GM21360 (cell line): ENCODE results near the gene PUSL1.
A peak's percentile ranks its signal among the peaks of the same experiment; 100 is the strongest.

Experiments used
- ATAC-seq: cut with Tn5 transposase; IDR thresholded peaks from one replicate; pipeline ENCODE4 v1.9.1; 2021; ENCODE audit warnings: mild to moderate bottlenecking, moderate library complexity; ENCODE audit not compliant: unreplicated experiment

PUSL1 gene

DNA sequence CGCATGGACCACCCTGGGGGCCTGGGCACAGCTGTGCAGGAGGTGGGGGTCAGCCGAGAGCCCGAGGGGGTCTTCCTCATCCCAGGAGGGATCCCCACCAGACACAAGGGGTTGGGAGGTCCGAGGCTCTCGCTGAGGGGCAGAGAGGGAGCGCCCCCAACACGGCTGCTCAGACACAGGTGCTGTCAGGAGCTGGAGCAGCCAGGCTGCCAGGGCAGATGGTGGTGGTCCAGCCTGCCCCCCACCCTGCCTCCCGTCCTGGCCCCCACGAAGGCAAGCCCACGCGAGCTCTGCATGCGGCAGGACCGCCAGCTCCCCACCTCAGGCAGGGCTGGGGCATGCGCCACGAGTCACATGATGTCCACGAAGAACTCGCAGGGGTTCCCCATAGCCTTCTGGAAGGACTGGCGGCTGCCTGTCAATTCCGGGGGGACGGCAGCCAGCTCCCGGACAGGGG, 27.4 kb downstream of the PUSL1 start:
- no peak for ATAC-seq

DNA sequence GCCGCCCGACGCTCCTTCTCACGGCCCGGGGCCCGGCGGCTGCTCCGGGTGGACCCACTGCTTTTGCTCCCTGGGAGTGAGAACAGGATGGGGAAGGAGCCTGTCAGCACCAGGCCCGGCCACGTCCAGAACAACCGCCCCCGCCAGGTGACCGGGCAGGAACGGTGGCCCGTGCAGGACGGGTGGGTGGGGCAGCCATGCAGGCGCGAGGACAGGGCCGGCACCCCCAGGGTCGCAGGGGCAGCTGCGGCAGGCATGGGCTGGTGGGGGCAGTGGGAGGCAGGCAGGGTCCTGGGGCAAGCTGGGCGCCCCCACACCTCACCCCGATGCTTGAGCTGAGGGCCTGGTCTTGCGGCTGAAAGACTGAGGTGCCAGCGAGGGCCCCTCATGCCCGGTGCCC, 28.0 kb downstream of the PUSL1 start:
- ATAC-seq, result no peak

DNA sequence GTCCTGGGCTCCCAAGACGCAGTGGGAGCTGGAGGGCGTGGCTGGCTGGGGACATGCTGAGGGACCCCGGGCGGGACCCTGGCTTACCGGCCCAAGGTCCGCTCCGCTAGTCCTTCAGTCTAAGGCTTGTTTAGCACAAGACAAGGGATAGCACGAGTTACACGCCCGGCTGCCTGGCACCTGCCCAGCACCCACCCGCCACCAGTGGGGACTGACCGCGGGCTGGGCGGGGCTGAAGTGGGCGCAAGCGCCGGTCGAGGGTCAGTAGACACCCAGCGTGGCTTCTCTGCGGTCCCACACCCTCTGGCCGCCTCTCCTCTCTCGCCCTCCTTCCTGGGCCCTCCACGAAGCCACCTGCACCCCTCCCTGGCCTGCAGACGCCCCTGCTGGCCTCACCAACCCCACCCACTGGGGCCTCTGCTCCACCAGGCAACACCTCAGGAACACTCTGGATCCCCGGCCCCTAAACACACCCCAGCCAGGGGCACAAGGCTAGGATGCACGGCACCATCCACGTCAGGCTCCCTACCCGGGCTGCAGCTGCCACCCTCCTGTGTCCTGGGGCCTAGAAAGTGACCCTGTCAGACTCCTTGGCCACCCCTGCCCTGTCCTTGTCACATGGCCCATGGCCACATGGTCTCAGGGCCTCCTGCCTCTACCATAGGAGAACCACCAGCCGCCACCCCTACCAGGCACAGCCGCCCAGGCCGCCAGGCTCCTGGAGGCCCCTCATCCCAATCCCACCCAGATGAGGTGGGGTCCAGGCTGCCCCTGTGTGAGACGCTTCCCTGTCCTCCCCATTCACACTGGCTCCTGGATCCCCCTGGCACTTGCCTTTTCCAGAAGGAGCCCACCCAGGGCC, 28.8 kb downstream of the PUSL1 start:
- ATAC-seq, result no peak

DNA sequence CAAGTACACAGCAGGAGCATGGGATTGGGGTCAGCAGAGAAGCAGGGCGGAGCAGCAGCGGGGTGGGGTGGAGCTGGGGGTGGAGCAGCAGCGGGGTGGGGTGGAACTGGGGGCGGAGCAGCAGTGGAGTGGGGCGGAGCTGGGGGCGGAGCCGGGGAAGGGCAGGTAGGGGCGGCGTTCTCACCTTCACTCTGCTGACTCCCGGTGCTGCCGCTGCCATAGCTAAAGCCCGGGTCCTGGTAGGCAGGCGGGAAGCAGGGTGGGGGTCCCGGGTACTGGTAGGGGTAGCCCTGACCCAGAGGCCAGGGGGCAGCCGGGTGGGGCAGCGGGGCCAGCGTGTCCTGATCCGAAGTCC, 29.4 kb downstream of the PUSL1 start:
- no peak for ATAC-seq

DNA sequence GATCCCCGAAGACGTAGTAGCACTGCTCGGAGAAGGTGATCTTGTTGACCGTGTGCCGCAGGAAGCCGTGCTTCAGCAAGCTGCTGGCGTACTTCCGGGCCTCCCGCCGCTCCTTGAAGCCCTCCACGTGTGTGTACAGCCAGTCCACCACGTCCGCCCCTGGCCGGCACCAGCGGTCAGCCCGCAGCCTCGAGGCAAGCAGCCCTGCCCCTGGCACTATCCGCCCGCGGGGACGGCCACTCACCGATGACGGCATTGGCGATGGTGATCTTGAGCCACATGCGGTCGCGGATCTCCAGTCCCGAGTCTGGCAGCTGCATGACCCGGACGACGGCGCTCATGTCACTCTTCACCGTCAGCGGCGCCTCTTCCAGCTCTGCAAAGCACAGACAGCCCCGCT, 29.9 kb downstream of the PUSL1 start:
- ATAC-seq, result no peak

DNA sequence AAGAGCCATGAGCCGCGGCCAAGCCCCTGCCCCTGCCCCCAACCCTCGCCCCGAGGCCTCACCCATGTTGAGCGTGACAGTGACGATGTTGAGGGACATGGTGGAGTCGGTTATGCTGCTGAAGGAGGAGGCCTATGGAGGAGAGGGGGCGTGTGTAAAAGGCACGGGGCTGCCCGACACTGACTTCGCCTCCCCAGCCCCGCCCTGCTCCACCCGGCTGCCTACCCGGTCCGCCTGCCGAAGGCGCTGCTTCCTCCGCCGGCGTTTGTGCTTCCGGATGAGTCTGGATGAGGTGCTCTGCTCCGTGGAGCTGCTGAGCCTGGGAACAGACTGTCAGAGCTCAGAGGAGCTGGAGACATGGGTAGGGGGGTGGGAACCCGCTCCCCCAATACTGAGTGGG, 31.8 kb downstream of the PUSL1 start:
- no peak for ATAC-seq

DNA sequence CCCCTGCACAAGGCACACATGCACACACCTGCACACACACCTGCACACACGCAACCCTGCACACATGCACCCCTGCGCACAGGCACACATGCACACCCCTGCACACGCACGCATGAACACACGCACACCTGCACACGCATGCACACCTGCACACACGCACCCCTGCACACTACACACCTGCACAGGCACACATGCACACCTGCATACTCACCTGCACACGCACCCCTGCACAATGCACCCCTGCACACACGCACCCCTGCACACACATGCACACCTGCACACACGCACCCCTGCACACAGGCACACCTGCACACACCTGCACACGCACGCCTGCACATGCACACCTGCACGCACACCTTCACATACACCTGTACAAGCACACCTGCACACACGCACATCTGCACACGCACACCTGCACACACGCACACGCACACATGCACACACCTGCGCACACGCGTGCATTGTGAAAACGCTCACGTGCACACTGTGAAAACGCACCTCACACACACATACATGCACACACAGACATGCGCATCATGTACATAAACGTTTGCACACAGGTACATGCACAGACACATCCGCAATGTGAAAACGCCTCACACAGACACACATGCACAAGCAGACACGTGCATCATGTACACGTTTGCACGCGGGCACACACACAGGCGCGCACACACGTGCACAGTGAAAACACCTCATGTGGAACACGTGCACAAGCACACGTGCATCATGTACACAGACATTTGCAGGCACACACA, 32.6 kb downstream of the PUSL1 start:
- no peak for ATAC-seq

DNA sequence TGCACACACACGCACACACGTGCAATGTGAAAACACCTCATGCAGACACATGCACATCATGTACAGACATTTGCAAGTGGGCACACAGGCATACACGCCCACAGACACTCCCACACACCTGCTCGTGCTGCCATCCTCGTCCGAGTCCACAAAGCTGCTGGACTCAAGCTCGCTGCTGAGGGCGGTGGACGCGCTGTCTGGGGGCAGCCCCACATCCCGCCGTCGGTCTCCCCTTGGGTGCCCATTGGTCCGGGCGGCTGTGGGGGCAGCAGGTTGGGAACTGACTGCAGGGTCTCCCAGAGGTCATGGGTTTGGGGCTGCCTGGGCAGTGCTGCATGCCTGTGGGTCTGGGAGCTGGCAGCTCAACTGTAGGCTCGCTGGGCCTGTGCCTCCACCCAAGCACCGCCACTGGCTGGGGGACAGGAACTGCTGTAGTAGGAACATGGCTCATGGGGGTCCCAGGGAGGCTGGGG, 33.2 kb downstream of the PUSL1 start:
- no peak for ATAC-seq

DNA sequence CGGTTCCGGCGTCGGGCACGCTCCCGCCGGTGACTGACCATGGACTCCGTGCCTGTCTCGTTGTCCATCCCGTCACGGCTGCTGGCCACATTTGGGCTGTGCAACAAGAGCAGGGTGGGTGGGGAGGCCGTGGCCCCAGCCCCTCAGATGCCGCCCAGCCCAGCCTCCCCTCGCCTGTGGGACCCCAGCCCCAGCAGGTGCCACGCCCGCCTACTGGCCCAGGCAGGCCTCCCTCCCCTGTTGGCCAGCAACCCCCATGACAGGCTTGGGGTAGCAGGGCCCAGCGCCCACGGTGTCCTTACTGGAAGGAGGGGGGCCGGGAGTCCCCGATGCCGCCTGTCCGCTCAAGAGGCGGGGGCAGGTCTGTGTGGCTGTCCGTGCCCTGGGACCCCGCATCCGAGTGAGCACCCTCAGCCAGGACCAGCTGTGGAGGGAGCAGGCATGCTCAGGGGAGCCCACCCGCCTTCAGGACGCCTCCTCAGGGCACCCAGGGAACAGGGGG, 33.7 kb downstream of the PUSL1 start:
- no peak for ATAC-seq

DNA sequence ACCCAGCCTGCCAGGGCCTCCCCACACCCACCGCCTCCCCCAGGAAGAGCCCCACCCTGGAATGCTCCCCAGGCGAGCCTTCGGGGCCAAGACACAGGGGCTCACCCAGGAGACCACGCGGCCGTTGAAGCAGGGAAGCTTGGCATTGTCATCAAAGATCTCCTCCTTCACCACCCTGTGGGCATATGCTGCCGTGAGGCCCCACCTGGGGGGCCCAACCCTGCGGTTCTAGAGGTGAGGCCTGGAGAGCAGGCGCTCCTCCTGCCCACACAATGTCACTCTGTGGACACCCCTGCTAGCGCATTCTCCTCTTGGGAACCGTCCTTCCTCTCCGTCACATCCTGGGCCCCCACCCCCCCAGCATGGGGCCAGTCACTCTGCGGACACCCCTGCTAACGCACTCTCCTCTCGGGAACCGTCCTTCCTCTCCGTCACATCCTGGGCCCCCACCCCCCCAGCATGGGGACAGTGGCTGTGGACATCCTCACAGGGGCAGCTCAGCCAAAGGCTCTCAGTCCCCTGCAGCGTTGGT, 34.3 kb downstream of the PUSL1 start:
- no peak for ATAC-seq

DNA sequence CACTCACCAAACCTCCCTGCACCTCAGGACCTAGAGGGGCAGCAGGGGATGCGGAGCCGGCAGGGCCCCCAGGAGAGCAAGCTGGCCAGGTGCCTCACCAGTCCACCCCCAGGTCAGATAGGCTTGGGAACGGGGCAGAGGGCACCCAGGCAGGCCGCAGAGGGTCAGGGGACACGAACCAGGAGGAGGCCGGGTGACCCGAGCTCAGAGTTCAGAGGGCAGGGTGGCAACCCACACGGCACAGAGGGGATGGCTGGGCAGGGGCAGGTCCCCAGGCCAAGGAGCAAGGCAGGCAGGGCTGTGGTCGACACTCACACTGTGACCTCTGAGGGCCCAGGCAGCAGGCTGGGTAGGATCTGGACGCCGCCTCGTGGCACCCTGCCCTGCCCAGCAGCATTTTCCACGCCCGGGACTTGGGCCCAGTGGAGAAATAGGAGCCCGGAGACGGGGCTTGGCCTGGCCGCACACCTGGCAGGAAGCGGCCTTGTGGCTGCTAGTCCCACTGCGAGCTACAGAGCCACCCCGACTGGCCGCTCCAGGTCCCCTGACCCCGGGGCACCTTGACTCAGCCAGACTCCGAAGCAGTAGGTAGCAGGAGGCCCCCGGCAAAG, 35.5 kb downstream of the PUSL1 start:
- no peak for ATAC-seq

DNA sequence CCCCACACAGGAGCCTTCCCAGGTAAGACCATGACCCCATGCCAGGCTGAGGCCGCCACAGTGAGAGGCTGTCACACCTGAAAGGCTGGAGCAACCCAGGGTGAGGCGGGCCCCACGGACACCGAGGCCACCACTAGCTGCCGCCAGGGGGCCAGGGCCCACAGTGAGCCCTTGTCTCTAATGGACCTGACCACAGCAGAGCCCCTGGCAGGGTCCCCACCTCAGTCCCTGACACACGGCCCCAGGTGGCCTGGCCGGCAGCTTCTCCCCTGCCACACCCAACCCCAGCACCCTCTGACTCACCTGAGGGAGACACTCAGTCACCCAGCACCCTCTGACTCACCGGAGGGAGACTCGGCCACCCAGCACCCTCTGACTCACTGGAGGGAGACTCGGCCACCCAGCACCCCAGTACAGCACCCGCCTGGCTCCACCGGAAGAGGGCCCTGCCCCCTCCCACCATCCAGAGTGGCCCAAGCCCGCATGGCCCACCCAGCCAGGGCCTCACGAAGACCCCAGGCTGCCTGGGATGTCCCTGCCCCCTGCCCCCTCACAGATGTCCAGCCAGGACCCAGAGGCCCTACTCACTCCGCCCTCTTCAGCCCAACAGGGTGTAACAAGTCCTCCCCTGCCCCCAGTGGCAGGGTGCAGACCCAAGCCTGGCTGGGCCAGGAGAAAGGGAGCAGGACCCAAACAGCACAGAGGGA, 36.4 kb downstream of the PUSL1 start:
- ATAC-seq, result no peak

DNA sequence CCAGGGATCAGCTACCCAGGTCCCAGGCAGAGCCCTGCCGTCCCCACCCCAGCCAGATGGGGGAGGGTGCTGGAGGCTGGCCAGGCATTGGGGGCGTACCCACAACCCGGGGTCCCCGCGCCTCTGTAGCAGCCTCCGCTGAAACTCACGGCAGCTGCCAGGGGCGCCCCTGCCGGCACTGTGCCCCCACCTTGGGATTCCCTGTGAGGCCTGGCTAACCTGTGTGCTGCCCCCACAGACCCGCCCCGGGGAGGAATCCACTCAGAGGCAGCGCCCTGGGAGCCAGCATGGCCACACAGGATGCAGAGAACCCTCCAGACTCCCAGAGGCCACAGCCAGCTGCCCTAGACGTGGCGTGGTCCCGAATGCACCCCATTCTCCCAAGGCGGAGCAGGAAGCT, 37.0 kb downstream of the PUSL1 start:
- ATAC-seq, result no peak

DNA sequence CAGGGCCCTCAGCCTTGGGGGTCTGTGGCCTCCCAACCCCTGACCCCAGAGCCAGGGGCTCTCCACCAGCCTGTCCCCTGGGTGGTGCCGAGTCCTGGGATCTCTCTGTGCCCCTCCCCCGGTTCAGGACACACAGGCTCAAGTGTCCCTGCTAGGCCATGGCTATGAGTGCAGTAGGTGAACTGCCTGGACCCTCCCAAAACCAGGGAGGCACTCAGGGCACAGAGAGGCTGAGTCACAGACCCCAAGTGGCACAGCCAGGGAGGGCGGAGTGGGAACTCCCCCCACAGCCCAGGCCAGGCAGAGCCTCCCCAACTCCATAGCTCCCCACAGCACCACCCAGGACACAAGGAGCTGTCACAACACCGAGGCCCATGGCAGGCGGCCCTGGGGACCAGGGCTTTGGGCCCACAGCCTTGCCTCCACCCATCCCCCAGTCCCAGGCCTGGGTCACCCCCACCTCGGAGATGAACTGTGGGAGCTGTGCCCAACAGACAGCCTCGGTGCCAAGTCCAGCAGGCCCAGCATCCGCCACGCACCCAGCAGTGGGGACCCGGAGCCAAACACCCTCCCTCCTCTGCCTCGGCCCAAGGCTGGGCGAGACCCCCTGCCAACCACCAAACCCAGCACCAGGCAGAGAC, 37.6 kb downstream of the PUSL1 start:
- no peak for ATAC-seq

DNA sequence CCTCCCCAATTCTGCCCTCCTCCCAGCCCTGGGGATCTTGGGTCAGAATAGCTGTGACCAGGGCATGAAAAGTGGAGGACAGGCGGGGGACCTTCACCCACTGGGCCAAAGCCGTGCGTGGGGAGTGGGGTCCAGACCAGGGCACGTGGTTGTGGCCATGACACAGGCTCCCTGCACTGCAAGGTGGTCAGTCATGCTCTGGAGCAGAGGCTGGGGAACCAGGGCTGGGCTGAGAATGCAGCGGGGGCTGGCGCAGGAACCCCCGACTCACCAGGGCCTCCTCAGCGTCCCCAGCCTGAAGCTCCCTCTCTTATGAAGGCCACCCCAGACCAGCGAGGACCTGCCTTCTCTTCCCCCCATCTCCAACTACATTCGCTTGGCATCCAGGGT, 38.1 kb downstream of the PUSL1 start:
- no peak for ATAC-seq

DNA sequence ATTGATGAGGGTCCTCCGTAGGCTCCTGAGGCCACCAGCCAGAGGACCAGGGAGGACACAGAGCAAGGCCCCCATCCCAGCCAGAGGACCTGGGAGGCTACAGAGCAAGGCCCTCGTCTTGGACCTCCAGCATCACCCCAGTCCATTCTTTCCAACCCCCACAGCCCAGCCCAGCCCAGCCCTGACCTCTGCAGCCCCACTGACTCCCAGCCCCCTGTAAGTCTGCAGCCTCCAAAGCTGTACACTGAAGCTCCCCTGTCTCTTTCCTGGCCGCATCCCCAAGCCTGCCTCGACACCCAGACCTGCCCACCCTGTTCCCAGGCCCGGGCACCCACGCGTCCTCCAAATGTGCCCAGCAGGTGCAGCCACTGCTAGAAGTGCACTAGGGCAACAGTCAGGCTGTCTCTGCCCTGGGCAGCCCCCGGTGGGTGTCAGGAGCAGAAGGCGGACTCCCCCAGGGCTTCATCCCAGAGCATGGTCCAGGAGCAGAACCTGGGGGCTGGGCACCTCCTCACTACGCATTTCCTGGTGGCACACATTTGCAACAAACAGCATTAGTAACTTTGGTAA, 38.7 kb downstream of the PUSL1 start:
- no peak for ATAC-seq

DNA sequence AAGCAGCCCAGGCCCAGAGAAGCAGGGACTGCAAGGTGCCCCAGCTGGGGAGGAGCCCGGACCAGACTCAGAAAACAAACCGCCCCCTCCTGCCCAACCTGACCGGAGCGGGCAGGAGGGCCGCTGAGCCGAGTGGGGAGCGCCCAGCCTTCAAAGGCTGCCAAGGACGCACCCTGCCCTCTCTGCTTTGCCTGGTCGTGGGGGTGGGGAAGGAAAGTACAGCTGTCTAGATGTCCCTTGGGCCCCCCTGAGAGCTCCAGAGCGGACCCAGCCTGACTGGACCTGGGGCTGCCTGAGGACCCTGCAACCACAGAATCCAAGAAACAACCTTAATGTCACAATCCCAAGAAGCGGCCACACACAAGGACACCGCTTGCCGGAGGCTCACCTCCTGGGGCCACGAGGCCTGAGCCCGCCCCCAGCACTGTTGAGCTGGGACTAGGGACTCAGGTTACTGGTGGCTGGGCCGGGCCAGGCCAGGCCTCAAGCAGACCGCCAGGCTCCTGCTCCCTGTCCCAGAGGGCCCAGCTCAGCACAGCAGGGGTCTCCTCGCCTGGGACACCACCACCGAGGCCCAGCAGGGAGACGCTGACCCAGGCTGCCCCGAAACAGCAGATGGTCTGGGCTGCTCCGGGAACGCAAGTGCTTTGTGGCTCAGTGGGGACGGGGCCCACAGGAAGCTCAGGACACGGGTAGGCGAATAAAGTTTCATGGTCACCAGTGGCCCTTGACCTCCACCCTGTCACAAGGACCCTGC, 39.4 kb downstream of the PUSL1 start:
- ATAC-seq, result no peak

DNA sequence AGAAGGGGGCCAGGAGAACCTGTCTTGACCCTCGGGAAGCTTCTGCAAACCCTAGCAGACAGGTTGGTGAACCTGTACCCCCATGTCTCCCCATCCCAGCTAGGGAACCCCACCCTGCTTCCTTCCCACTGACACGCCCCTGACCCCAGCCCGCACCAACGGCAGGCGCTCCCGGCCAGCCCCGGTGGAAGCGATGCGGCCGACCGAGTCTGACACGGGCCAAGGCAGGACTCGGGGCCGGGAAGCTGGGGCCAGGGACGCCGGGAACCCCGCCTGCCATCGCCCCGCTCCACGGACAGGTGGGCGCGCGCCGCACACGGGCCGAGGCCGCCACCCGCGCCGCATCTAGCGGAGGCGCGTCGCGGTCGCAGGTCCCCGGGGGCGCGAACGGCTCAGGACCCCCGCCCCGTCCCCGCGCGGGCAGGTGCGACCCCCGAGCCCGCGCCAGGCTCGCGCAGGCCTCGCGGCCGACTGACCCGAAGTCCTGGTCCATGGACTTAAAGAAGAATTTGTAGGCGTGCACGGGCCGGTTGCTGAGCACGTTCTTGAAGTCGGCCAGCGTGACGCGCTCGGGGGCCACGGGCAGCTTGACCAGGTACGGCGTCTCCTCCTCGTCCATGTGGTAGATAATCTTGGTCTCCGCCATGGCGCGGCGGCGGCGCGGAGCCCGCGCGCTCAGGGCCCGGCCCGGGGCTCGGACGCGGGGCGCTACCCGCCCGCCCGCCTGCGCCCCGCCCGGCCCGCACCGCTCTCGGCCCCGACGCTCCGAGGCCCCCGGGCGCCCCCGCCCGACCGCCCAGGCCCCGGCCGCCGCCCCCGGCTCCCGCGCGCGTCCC, 40.2 kb downstream of the PUSL1 start:
- peak; percentile 23 for ATAC-seq
